RCC 7860 (cell line): ENCODE data around the gene EFNB2.

Source experiments
- DNase-seq: peaks from one replicate; pipeline ENCODE4 v3.0.0-alpha.2; 2015; ENCODE audit warnings: low spot score
- FAIRE-seq: peaks from 2 replicates; lab custom pipeline; 2012; peaks lifted over from hg19 to GRCh38; lab: Jason Lieb, UNC

EFNB2 gene

DNA sequence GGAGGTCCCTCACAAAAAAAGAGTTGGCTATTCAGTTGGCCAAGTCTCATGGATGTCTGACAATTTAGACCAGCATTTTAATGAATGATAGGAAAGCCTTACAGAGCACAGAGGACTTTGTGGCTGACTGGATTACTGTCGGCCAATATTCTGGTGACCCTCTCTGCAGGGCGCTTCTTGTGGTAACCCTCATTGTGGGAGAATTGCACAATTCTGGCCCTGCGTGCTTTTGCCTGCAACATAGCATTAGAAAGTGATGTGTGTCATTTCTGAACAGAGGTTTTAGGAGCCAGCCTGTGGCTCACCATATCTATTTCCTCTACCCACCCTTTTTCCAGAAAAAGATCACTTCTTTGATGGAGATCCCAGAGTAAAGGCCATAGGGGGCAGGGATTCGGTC, 71.4 kb downstream of the EFNB2 start:
- FAIRE-seq (peak; percentile 88), DNase-seq (peak; percentile 75)

DNA sequence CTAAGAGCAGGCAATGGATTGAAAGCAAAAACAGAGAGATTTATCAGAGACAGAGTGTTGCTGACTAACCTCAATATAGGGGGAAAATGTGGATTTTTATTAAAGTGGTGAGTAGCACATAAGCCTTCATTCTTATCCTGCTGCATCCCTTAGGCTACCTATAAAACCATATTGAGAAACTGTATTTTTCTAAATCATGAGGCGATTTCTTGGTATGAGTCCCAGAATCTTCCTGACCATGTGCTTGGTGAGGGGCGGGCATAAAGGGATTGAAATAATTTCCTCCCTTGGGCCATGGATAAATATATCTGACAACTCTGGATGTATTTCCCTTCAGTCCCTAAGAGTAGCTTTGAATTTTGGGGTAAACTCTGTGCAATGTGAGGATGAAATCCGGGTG, 72.8 kb downstream of the EFNB2 start:
- DNase-seq (no peak), FAIRE-seq (no peak)

DNA sequence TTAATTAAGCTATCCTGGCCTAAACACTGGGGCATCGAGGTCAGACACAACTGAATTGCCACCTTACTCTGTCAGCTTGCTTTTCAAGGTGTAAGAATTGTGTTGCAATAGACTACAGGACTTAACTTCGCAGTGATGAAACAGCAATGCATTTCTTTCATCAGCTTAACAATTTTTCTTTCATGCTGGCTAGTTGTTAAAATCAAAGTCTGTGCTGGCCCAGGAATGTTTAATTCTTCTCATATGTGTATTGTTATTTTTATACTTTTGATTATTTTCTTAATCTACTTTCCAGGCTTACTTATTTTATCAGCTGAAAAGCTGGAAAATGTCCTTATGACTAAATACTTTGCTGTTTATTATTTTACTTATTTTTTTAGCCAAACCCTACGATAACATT, 79.7 kb downstream of the EFNB2 start:
- FAIRE-seq (no peak), DNase-seq (no peak)

DNA sequence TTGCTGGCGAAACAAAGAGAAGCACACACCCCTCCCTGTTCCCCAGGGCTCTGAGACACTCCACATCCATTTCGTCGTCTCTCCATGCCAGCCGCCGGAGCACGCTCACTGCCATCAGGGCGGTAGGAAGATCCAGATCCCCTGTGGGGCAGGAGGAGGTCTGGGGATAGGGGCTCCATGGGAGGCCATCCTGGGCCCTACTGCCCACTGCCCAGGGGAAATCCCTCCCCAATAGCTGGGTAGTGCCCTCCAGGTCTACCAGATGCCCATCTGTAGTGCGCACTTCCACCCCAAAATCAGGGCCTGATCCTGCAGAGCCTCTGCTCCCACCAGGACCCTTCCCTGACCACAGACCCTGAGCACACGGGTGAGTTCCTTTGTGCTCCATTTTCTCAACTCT, 80.3 kb downstream of the EFNB2 start:
- FAIRE-seq (no peak), DNase-seq (no peak)

- DNase-seq (no peak), FAIRE-seq (no peak)
These were observed 82.4 kb downstream of the EFNB2 start for GRCh38 chr13:106453101-106453500.

DNA sequence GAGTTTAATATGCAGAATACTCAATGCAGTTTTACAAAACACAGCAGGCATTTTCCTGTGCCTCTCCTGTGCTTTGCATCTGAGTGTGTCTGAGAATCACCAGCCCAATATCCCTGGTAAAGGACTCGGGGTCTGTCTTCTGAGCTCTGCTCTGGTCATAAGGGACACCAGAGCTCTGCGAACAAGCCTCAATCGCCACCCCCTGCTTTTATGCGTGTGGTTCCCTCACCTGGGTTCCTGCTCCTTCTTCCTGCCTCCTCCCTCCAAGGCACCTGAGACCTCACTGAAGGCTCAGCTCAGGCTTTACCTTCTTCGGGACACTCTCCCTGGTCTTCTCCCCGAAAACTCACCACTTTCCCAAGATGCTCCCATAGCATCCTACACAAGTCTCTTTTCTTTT, 84.5 kb downstream of the EFNB2 start:
- FAIRE-seq (no peak), DNase-seq (no peak)

DNA sequence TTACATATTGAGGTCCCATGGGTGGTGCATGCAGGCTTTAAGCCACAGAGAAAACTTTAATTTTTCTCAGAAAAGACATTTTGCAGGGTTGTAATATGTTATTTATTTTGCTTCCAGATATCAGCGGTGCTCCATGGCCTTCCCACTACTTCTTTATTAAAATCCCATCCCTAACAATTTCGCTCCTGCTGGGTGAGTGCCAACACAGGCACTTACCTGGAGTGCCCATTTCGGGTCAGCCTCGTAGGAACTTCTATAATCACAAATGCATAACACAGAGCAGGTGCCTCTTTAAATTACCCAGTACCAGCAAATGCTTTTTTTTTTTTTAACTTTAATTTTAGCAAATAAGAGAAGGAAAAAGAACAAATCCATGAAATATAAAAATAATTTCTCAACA, 86.4 kb downstream of the EFNB2 start:
- no peak for FAIRE-seq
- no peak for DNase-seq

DNA sequence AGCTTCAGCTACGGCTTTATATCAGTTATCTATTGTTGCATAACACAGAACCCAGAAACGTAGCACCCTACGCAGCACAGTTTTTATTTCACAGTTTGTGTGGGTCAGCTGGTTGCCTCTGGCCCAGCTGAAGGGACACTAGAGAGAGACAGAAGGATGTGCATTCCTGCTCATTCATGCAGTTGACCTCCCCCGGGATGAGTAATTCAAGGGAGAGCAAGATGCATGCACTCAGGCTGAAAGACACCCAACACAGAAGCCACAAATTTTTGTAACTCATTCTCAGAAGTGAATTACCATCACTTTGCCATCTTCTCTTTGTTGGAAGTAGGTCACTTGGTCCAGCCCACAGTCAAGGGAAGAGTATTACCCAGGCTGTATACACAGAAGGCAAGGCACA, 89.5 kb downstream of the EFNB2 start:
- peak; percentile 89 for DNase-seq
- peak; percentile 95 for FAIRE-seq

DNA sequence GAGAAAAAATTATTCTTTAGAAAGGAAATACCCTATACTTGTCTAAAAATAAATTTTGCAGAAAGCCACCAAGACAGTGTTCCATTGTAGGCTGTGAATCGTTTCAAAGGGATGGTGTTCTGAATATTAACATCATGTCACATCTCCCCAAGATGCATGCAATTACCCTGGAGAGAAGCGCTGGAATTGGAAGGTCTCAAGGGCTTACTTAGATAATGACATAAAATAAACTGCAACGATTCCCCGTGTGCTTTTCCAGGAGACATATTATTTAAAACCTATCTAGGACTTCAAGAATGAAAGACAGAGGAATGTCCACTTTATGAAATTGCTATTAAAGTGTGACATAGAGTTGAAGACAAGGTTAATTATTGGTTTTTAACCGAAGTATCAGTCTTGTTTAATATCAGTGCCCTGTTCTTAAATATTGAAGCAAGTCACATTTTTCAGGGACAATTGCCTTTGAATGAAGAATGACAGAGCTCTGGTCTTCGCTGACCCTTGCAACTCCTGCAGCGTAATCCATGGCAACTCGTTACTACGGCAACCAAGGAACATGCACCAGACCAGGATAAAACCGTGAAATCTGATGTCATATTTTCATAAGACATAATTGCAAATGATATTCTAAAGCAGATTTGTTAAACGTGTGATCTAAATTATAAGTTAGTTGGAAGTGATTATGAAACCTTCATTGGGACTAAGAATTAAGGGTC, 91.7 kb downstream of the EFNB2 start:
- no peak for DNase-seq
- no peak for FAIRE-seq

DNA sequence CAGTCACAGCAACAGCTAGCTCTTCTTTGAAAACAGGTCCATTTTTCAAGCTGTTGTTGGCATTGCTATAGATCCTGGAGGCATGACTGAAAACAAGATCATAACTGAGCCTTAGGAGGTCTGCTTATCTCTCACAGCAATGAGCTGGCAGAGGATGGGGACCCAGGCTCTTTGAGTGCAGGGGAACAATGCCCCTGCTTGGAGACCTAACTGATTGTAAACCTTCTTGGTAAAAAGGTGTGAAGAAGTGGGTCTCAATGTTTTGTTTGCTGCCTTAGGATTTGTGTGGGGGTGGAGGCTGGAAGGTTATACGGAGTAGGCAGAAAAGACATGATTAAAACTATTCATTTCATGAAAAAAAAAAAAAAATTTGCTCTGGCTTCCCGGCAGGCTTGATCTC, 94.6 kb downstream of the EFNB2 start:
- FAIRE-seq (no peak), DNase-seq (no peak)
